Stomach (tissue), 9 donors: ENCODE results near the gene B3GNT8. TPM values are rescaled to one million over a fixed set of nuclear protein-coding genes. Genes with fewer than 3 reads are reported as not detected.

ENCODE experiments used
- DNase-seq, 2 donors: peaks; one replicate each; pipeline versions ENCODE4 v3.0.0 to v3.0.0-alpha.2; 2013 to 2019
- H3K27ac ChIP-seq, 5 donors: fragments of 200-600 bp in 4 of 5; sonication (generic) in 4 of 5; one replicate each; pipeline ENCODE4 v1.5.1; 2013 to 2019; ENCODE audit warnings: mild to moderate bottlenecking in 1 of 5, moderate library complexity in 1 of 5
- H3K27me3 ChIP-seq, 3 donors: fragments of 200-600 bp; sonication (generic); one replicate each; pipeline ENCODE4 v1.5.1; 2017 to 2019; ENCODE audit warnings: mixed run types in 1 of 3
- H3K36me3 ChIP-seq, 4 donors: fragments of 200-600 bp; sonication (generic); 1 replicate in 3 of 4; 2 replicates in 1 of 4; pipeline ENCODE4 v1.5.1; 2016 to 2019
- H3K4me1 ChIP-seq, 4 donors: fragments of 200-600 bp; sonication (generic); one replicate each; pipeline ENCODE4 v1.5.1; 2016 to 2019
- H3K4me3 ChIP-seq, 4 donors: fragments of 200-600 bp; sonication (generic) in 3 of 4; one replicate each; pipeline ENCODE4 v1.5.1; 2016 to 2019; ENCODE audit warnings: mild to moderate bottlenecking in 1 of 4
- H3K9me3 ChIP-seq, 4 donors: fragments of 200-600 bp; sonication (generic); one replicate each; pipeline ENCODE4 v1.5.1; 2016 to 2019
- CTCF ChIP-seq, 7 experiments: fragments of 450-650 bp in 4 of 7; fragments of 200-600 bp in 3 of 7; sonication (generic) in 3 of 7; IDR thresholded peaks; one replicate each; pipeline ENCODE4 v1.5.1; 2016 to 2019; ENCODE audit warnings: antibody characterized with exemption in 7 of 7, control low read depth in 2 of 7, mild to moderate bottlenecking in 1 of 7
- EP300 ChIP-seq: sonication (generic); formaldehyde crosslinking; IDR thresholded peaks from one replicate; pipeline ENCODE4 v1.6.1; 2017; ENCODE audit warnings: antibody characterized with exemption
- POLR2A ChIP-seq, 4 donors: fragments of 450-650 bp; IDR thresholded peaks; one replicate each; pipeline ENCODE4 v1.6.1; 2016; ENCODE audit warnings: antibody characterized with exemption in 4 of 4, control low read depth in 2 of 4, mild to moderate bottlenecking in 1 of 4, moderate library complexity in 1 of 4
- POLR2AphosphoS5 ChIP-seq, 3 donors: sonication (generic); formaldehyde crosslinking; IDR thresholded peaks; one replicate each; pipeline ENCODE4 v1.6.1; 2016; ENCODE audit warnings: antibody characterized with exemption in 3 of 3
- WGBS, 5 donors: extraction: QIAGEN DNeasy Blood & Tissue Kit in 3 of 5; methylation state at CpG; one replicate each; pipeline versions ENCODE4 v1.1.5 to v1.1.7; 2013 to 2018; 5-methylcytosine and 5-hydroxymethylcytosine counted together
- intact Hi-C: fragments of 100-400 bp; cut with DNase I; formaldehyde crosslinking; loops from one replicate; pipeline ENCODE4 v1.15.1; 2023; ENCODE audit warnings: low total_unique reads
- polyA plus RNA-seq, 3 donors: library from polyadenylated mRNA; stranded (reverse); fragments of 200-250 nt; gene quantifications; one replicate each; pipeline ENCODE4 v1.2.3, GENCODE V29; 2013
- total RNA-seq, 5 donors: library from RNA; depleted of rRNA; stranded (reverse); fragments of >200 nt; gene quantifications; one replicate each; pipeline versions ENCODE4 v1.1.0 to v1.2.3, GENCODE V29; 2014 to 2016
- donor health status: healthy with polysubstance abuse.
- donor health status: Bipolar disorder and iron deficiency.
- donor health status: healthy.

B3GNT8 gene
- total and polyA plus RNA-seq, 8 donors = 0.92 to 158 (median 5.4) TPM; not detected in 2

GRCh38 chr19:41415154-41415571 lies 12.0 kb downstream of the B3GNT8 start:
- DNase-seq = peak in 1 of 2 donors; percentile 52
- H3K27ac ChIP-seq = no peak overlapping the region
- H3K36me3 ChIP-seq = peaks cover 65 to 96% (median 94%) of the 10 kb centered on the region in 4 donors
- H3K27me3 ChIP-seq = no peaks in the 10 kb centered on the region
- no peak overlapping the region for H3K4me3 ChIP-seq
- TF ChIP-seq POLR2AphosphoS5 (IDR thresholded peaks at IDR 0.05) (no peak), EP300 (no peak), POLR2A (IDR thresholded peaks at IDR 0.05) (no peak), CTCF (IDR thresholded peaks at IDR 0.05) (no peak)
- H3K4me1 ChIP-seq = peaks cover 0 to 46% (median 8%) of the 10 kb centered on the region in 4 donors
- H3K9me3 ChIP-seq = no peaks in the 10 kb centered on the region
- 75 to 88% (median 78%) methylated on average over 5 to 9 of the region's 9 CpGs for WGBS, 5 donors
- intact Hi-C loops = no loop called here

GRCh38 chr19:41414461-41414860 lies 12.7 kb downstream of the B3GNT8 start:
- Histone ChIP-seq H3K27ac (no peak overlapping the region), H3K4me3 (no peak overlapping the region), H3K9me3 (no peaks in the 10 kb centered on the region), H3K27me3 (no peaks in the 10 kb centered on the region), H3K36me3 (peaks cover 58 to 88% (median 87%) of the 10 kb centered on the region in 4 donors), H3K4me1 (peaks cover 6 to 49% (median 15%) of the 10 kb centered on the region in 4 donors)
- intact Hi-C loops = no loop called here
- WGBS, 5 donors = 85 to 90% (median 85%) methylated on average over 8 to 9 of the region's 9 CpGs
- no peak for DNase-seq
- TF ChIP-seq POLR2AphosphoS5 (IDR thresholded peaks at IDR 0.05) (no peak), CTCF (IDR thresholded peaks at IDR 0.05) (no peak), POLR2A (IDR thresholded peaks at IDR 0.05) (no peak), EP300 (no peak)

GRCh38 chr19:41413947-41414346 lies 13.2 kb downstream of the B3GNT8 start:
- peaks cover 10 to 54% (median 20%) of the 10 kb centered on the region in 4 donors for H3K4me1 ChIP-seq
- no peaks in the 10 kb centered on the region for H3K27me3 ChIP-seq
- no peak for DNase-seq
- TF ChIP-seq POLR2AphosphoS5 (IDR thresholded peaks at IDR 0.05) (no peak), CTCF (IDR thresholded peaks at IDR 0.05) (no peak), POLR2A (IDR thresholded peaks at IDR 0.05) (no peak), EP300 (no peak)
- H3K27ac ChIP-seq = no peak overlapping the region
- no peak overlapping the region for H3K4me3 ChIP-seq
- no peaks in the 10 kb centered on the region for H3K9me3 ChIP-seq
- WGBS, 5 donors = 88 to 92% (median 90%) methylated on average over 10 of the region's 10 CpGs
- peaks cover 53 to 83% (median 82%) of the 10 kb centered on the region in 4 donors for H3K36me3 ChIP-seq
- intact Hi-C loops = no loop called here

GRCh38 chr19:41412953-41413352 lies 14.2 kb downstream of the B3GNT8 start:
- no peaks in the 10 kb centered on the region for H3K27me3 ChIP-seq
- H3K36me3 ChIP-seq = peaks cover 43 to 73% (median 72%) of the 10 kb centered on the region in 4 donors
- no peaks in the 10 kb centered on the region for H3K9me3 ChIP-seq
- WGBS, 5 donors = 87 to 100% (median 98%) methylated on average over 5 of the region's 5 CpGs
- DNase-seq = no peak
- TF ChIP-seq CTCF (IDR thresholded peaks at IDR 0.05) = no peak
- TF ChIP-seq POLR2A (IDR thresholded peaks at IDR 0.05) = no peak
- no peak for TF ChIP-seq EP300
- TF ChIP-seq POLR2AphosphoS5 (IDR thresholded peaks at IDR 0.05) = no peak
- intact Hi-C loops = no loop called here
- H3K27ac ChIP-seq = no peak overlapping the region
- no peak overlapping the region for H3K4me3 ChIP-seq
- H3K4me1 ChIP-seq = peaks cover 12 to 64% (median 26%) of the 10 kb centered on the region in 4 donors
